GM12878 (cell line): Measurements from ENCODE around the gene RASGRP2.

Experiments used
- CBX3 ChIP-seq: fragments of 200-600 bp; sonication (generic); IDR thresholded peaks from 2 replicates; pipeline ENCODE4 v1.6.1; 2016; ENCODE audit warnings: low read depth, borderline replicate concordance
- NFYB ChIP-seq: IDR thresholded peaks from 2 replicates; pipeline ENCODE4 v1.6.1; 2011; ENCODE audit warnings: low read depth, mild to moderate bottlenecking, low read length, improper control_type of control experiment, moderate library complexity; ENCODE audit not compliant: insufficient read depth
- POLR2A ChIP-seq: IDR thresholded peaks from 2 replicates; pipeline ENCODE4 v1.6.1; 2011; ENCODE audit warnings: low read depth, mild to moderate bottlenecking, low read length
- POLR2AphosphoS2 ChIP-seq: IDR thresholded peaks from 2 replicates; pipeline ENCODE4 v1.6.1; 2011; ENCODE audit warnings: low read depth, mild to moderate bottlenecking, low read length, improper control_type of control experiment, moderate library complexity
- POLR2AphosphoS5 ChIP-seq: IDR thresholded peaks from 2 replicates; pipeline ENCODE4 v1.6.1; 2011; ENCODE audit warnings: mild to moderate bottlenecking, low read length, inconsistent platforms
- RFX5 ChIP-seq: IDR thresholded peaks from 2 replicates; pipeline ENCODE4 v1.6.1; 2011; ENCODE audit warnings: low read depth, low read length, improper control_type of control experiment
- SIX5 ChIP-seq: IDR thresholded peaks from 2 replicates; pipeline ENCODE4 v1.6.1; 2011; ENCODE audit warnings: mild to moderate bottlenecking, low read depth, low read length, moderate library complexity; ENCODE audit not compliant: severe bottlenecking
- SUZ12 ChIP-seq: fragments of 200-600 bp; sonication (generic); IDR thresholded peaks from one replicate; pipeline ENCODE4 v1.6.1; 2018; ENCODE audit warnings: antibody characterized with exemption, mild to moderate bottlenecking; ENCODE audit not compliant: unreplicated experiment
- TARDBP ChIP-seq: IDR thresholded peaks from 2 replicates; pipeline ENCODE4 v1.6.1; 2016; ENCODE audit warnings: borderline replicate concordance
- ZNF384 ChIP-seq: IDR thresholded peaks from 2 replicates; pipeline ENCODE4 v1.6.1; 2012; ENCODE audit warnings: low read depth, mild to moderate bottlenecking, low read length, improper control_type of control experiment, borderline replicate concordance
- TF ChIP-seq, protein P1 (sequence below), 3 experiments: IDR thresholded peaks in 2 of 3; conservative IDR thresholded peaks in 1 of 3; 2 replicates each; pipeline ENCODE4 v1.5.1; 2011; ENCODE audit warnings: low read depth in 3 of 3, low read length in 3 of 3, mild to moderate bottlenecking in 3 of 3, control low read depth in 2 of 3, moderate library complexity in 2 of 3, inconsistent platforms in 1 of 3, mixed read lengths in 1 of 3; ENCODE audit not compliant: control insufficient read depth in 2 of 3, insufficient read depth in 1 of 3; ENCODE audit errors: extremely low read depth in 1 of 3
- TF ChIP-seq, protein P2 (sequence below): fragments of 450-650 bp; IDR thresholded peaks from 2 replicates; pipeline ENCODE4 v1.6.1; 2018; ENCODE audit warnings: borderline replicate concordance, mild to moderate bottlenecking; ENCODE audit not compliant: partially characterized antibody

GRCh38 chr11:64692764-64693331 lies 51.1 kb downstream of the RASGRP2 start:
- TF ChIP-seq, protein P1, sequence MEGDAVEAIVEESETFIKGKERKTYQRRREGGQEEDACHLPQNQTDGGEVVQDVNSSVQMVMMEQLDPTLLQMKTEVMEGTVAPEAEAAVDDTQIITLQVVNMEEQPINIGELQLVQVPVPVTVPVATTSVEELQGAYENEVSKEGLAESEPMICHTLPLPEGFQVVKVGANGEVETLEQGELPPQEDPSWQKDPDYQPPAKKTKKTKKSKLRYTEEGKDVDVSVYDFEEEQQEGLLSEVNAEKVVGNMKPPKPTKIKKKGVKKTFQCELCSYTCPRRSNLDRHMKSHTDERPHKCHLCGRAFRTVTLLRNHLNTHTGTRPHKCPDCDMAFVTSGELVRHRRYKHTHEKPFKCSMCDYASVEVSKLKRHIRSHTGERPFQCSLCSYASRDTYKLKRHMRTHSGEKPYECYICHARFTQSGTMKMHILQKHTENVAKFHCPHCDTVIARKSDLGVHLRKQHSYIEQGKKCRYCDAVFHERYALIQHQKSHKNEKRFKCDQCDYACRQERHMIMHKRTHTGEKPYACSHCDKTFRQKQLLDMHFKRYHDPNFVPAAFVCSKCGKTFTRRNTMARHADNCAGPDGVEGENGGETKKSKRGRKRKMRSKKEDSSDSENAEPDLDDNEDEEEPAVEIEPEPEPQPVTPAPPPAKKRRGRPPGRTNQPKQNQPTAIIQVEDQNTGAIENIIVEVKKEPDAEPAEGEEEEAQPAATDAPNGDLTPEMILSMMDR (IDR thresholded peaks at IDR 0.05 in 2 of 3, conservative IDR thresholded peaks at IDR 0.05 in 1 of 3; ENCODE audit: control insufficient read depth in 2 of 3, extremely low read depth in 1 of 3, insufficient read depth in 1 of 3, low read depth in 3 of 3, low read length in 3 of 3) = no peak
- no peak for TF ChIP-seq SUZ12
- TF ChIP-seq SIX5 = no peak
- TF ChIP-seq NFYB = no peak
- no peak for TF ChIP-seq CBX3
- no peak for TF ChIP-seq POLR2AphosphoS2
- TF ChIP-seq ZNF384 = no peak
- TF ChIP-seq TARDBP = no peak
- no peak for TF ChIP-seq POLR2A
- TF ChIP-seq POLR2AphosphoS5 = no peak
- TF ChIP-seq RFX5 = no peak
- TF ChIP-seq, protein P2, sequence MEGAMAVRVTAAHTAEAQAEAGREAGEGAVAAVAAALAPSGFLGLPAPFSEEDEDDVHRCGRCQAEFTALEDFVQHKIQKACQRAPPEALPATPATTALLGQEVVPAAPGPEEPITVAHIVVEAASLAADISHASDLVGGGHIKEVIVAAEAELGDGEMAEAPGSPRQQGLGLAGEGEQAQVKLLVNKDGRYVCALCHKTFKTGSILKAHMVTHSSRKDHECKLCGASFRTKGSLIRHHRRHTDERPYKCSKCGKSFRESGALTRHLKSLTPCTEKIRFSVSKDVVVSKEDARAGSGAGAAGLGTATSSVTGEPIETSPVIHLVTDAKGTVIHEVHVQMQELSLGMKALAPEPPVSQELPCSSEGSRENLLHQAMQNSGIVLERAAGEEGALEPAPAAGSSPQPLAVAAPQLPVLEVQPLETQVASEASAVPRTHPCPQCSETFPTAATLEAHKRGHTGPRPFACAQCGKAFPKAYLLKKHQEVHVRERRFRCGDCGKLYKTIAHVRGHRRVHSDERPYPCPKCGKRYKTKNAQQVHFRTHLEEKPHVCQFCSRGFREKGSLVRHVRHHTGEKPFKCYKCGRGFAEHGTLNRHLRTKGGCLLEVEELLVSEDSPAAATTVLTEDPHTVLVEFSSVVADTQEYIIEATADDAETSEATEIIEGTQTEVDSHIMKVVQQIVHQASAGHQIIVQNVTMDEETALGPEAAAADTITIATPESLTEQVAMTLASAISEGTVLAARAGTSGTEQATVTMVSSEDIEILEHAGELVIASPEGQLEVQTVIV = no peak
